ENCODE results near the gene FOXRED2. TPM values are rescaled to one million over a fixed set of nuclear protein-coding genes. Genes with fewer than 3 reads are reported as not detected.

FOXRED2 gene
- polyA plus RNA-seq, 1 donor from 2014 or later: 7.9 TPM

DNA sequence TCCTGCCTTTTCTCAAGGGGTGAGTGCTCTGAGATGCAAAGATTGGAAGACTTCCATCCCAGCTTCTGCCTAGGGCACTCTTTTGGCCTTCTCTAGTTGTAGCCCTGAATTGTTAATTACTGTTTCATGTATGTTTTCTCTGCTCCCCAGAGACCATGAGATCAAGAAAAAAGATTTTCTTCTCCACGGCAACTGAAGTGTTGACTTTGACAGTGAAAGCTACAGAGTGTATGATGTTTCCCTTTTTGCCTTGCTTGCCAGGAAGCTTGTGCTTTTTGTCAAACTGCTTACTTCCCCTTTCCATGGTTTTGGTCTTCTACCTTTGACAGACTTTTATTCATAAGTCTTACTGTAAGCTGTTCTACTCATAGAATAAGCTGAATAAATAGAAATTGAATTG lies 45.4 kb upstream of the FOXRED2 start:
- no peak overlapping the region for H3K4me2 ChIP-seq (ENCODE audit: low read length)
- TF ChIP-seq POLR2AphosphoS5 (IDR thresholded peaks at IDR 0.05) (no peak), SMC3 (conservative IDR thresholded peaks at IDR 0.05; ENCODE audit: poor library complexity) (no peak), EP300 (conservative IDR thresholded peaks at IDR 0.05; ENCODE audit: poor library complexity, severe bottlenecking) (no peak), MXI1 (conservative IDR thresholded peaks at IDR 0.05; ENCODE audit: poor library complexity, severe bottlenecking) (no peak), EZH2 (IDR thresholded peaks at IDR 0.05; ENCODE audit: borderline replicate concordance, insufficient read depth, low read length, poor library complexity, severe bottlenecking) (no peak), RAD21 (conservative IDR thresholded peaks at IDR 0.05) (no peak), TAF1 (IDR thresholded peaks at IDR 0.05; ENCODE audit: low read depth) (no peak)
- TF ChIP-seq, protein P1, sequence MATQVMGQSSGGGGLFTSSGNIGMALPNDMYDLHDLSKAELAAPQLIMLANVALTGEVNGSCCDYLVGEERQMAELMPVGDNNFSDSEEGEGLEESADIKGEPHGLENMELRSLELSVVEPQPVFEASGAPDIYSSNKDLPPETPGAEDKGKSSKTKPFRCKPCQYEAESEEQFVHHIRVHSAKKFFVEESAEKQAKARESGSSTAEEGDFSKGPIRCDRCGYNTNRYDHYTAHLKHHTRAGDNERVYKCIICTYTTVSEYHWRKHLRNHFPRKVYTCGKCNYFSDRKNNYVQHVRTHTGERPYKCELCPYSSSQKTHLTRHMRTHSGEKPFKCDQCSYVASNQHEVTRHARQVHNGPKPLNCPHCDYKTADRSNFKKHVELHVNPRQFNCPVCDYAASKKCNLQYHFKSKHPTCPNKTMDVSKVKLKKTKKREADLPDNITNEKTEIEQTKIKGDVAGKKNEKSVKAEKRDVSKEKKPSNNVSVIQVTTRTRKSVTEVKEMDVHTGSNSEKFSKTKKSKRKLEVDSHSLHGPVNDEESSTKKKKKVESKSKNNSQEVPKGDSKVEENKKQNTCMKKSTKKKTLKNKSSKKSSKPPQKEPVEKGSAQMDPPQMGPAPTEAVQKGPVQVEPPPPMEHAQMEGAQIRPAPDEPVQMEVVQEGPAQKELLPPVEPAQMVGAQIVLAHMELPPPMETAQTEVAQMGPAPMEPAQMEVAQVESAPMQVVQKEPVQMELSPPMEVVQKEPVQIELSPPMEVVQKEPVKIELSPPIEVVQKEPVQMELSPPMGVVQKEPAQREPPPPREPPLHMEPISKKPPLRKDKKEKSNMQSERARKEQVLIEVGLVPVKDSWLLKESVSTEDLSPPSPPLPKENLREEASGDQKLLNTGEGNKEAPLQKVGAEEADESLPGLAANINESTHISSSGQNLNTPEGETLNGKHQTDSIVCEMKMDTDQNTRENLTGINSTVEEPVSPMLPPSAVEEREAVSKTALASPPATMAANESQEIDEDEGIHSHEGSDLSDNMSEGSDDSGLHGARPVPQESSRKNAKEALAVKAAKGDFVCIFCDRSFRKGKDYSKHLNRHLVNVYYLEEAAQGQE (IDR thresholded peaks at IDR 0.05; ENCODE audit: borderline replicate concordance): no peak
- TF ChIP-seq, protein P2, sequence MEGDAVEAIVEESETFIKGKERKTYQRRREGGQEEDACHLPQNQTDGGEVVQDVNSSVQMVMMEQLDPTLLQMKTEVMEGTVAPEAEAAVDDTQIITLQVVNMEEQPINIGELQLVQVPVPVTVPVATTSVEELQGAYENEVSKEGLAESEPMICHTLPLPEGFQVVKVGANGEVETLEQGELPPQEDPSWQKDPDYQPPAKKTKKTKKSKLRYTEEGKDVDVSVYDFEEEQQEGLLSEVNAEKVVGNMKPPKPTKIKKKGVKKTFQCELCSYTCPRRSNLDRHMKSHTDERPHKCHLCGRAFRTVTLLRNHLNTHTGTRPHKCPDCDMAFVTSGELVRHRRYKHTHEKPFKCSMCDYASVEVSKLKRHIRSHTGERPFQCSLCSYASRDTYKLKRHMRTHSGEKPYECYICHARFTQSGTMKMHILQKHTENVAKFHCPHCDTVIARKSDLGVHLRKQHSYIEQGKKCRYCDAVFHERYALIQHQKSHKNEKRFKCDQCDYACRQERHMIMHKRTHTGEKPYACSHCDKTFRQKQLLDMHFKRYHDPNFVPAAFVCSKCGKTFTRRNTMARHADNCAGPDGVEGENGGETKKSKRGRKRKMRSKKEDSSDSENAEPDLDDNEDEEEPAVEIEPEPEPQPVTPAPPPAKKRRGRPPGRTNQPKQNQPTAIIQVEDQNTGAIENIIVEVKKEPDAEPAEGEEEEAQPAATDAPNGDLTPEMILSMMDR (IDR thresholded peaks at IDR 0.05; ENCODE audit: poor library complexity, severe bottlenecking): no peak
- H4K20me1 ChIP-seq (ENCODE audit: insufficient read depth): no peaks in the 10 kb centered on the region
- no peaks in the 10 kb centered on the region for H3K9me3 ChIP-seq (ENCODE audit: low read length)
- H3K79me2 ChIP-seq (replicated peaks; ENCODE audit: insufficient read depth, low read length): no peaks in the 10 kb centered on the region
- no peak overlapping the region for H3K27ac ChIP-seq (ENCODE audit: low read length)
- no peak overlapping the region for H3K9ac ChIP-seq (ENCODE audit: low read length)
- H3F3A ChIP-seq (ENCODE audit: insufficient read depth, low read length, poor library complexity, severe bottlenecking): no peaks in the 10 kb centered on the region
- no peak overlapping the region for H2AFZ ChIP-seq (ENCODE audit: low read depth, low read length)
- no peaks in the 10 kb centered on the region for H3K9me2 ChIP-seq (ENCODE audit: insufficient read depth, low read length)
- H3K4me3 ChIP-seq (ENCODE audit: low read length): no peak overlapping the region
- H3K27me3 ChIP-seq (ENCODE audit: insufficient read depth, low read depth, low read length): no peaks in the 10 kb centered on the region
- H3K36me3 ChIP-seq (ENCODE audit: insufficient read depth, low read length): no peaks in the 10 kb centered on the region

DNA sequence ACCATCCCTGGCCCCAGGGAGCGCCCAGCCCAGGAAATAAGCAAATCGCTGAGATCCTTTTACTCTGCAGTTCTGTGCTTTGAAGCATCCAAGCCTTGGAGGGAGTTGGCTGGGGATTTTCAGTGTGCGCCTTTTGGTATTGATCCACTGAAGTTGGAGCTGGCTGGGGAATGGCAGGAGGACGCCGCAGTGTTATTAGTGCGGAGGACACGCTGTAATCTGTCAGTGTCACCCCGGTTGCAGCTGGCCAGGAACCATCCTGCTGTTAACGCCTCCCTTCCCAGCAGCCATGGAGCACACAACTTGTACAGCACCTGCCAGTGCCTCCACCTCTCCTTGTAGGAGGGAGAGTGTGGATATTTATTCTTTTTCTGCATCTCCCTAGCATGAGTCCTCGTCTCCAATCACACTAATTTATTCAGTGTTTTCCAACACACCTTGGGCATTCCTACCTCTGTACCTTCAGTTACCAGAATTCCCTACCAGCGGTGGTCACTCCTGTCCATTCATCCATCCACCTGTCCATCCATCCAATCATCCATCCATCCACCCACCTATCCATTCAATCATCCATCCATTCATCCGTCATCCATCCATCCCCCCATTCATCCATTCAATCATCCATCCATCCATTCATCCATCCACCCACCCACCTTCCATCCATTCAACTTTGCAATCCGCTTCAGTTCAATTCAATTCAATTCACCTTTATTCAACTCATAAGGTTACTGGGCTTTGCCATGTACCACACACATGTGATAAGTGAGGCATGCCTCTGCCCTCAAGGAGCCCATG lies 44.1 kb upstream of the FOXRED2 start:
- H3K79me2 ChIP-seq (replicated peaks; ENCODE audit: insufficient read depth, low read length): no peaks in the 10 kb centered on the region
- TF ChIP-seq, protein P1 (IDR thresholded peaks at IDR 0.05; ENCODE audit: borderline replicate concordance): no peak
- TF ChIP-seq, protein P2 (IDR thresholded peaks at IDR 0.05; ENCODE audit: poor library complexity, severe bottlenecking): no peak
- no peak for TF ChIP-seq EP300 (conservative IDR thresholded peaks at IDR 0.05; ENCODE audit: poor library complexity, severe bottlenecking)
- TF ChIP-seq EZH2 (IDR thresholded peaks at IDR 0.05; ENCODE audit: borderline replicate concordance, insufficient read depth, low read length, poor library complexity, severe bottlenecking): no peak
- TF ChIP-seq TAF1 (IDR thresholded peaks at IDR 0.05; ENCODE audit: low read depth): no peak
- no peak for TF ChIP-seq MXI1 (conservative IDR thresholded peaks at IDR 0.05; ENCODE audit: poor library complexity, severe bottlenecking)
- TF ChIP-seq RAD21 (conservative IDR thresholded peaks at IDR 0.05): no peak
- TF ChIP-seq SMC3 (conservative IDR thresholded peaks at IDR 0.05; ENCODE audit: poor library complexity): no peak
- TF ChIP-seq POLR2AphosphoS5 (IDR thresholded peaks at IDR 0.05): no peak
- no peak overlapping the region for H3K4me2 ChIP-seq (ENCODE audit: low read length)
- H3K9me2 ChIP-seq (ENCODE audit: insufficient read depth, low read length): no peaks in the 10 kb centered on the region
- H4K20me1 ChIP-seq (ENCODE audit: insufficient read depth): no peaks in the 10 kb centered on the region
- no peak overlapping the region for H3K4me3 ChIP-seq (ENCODE audit: low read length)
- H3K9me3 ChIP-seq (ENCODE audit: low read length): no peaks in the 10 kb centered on the region
- no peak overlapping the region for H3K9ac ChIP-seq (ENCODE audit: low read length)
- H3F3A ChIP-seq (ENCODE audit: insufficient read depth, low read length, poor library complexity, severe bottlenecking): no peaks in the 10 kb centered on the region
- H3K27ac ChIP-seq (ENCODE audit: low read length): no peak overlapping the region
- no peaks in the 10 kb centered on the region for H3K27me3 ChIP-seq (ENCODE audit: insufficient read depth, low read depth, low read length)
- no peaks in the 10 kb centered on the region for H3K36me3 ChIP-seq (ENCODE audit: insufficient read depth, low read length)
- H2AFZ ChIP-seq (ENCODE audit: low read depth, low read length): no peak overlapping the region

All from neural cell (in vitro differentiated cells).